Measurements from ENCODE around the gene HLA-C.
"Not testable (repeated sequence)": the region's sequence is repeated elsewhere in the genome, so short reads cannot be mapped to it uniquely, and the experiment has no call there.

The HLA-C gene

GRCh38 chr6:31271641-31272357, at the start of gene HLA-C:
Gene HLA-C (minus strand): TSS chr6:31272092. CDS start chr6:31272071, 21 bp downstream.
- peak; percentile 82 for DNase-seq (ENCODE audit: low read depth, low spot score)

GRCh38 chr6:31321005-31321707, 49.3 kb upstream of the HLA-C start:
- DNase-seq (ENCODE audit: low read depth, low spot score) = no peak

- DNase-seq (ENCODE audit: low read depth, low spot score) = no peak
These were observed 45.1 kb upstream of the HLA-C start for GRCh38 chr6:31317036-31317435.

GRCh38 chr6:31309641-31310040, 37.7 kb upstream of the HLA-C start:
- no peak for DNase-seq (ENCODE audit: low read depth, low spot score)

GRCh38 chr6:31308845-31309175, 36.9 kb upstream of the HLA-C start:
- no peak for DNase-seq (ENCODE audit: low read depth, low spot score)

- DNase-seq (ENCODE audit: low read depth, low spot score) = no peak
These were observed 36.4 kb upstream of the HLA-C start for GRCh38 chr6:31308050-31308844.

- no peak for DNase-seq (ENCODE audit: low read depth, low spot score)
These were observed 35.8 kb upstream of the HLA-C start for GRCh38 chr6:31307669-31308049.

- DNase-seq (ENCODE audit: low read depth, low spot score) = no peak
These were observed 33.9 kb upstream of the HLA-C start for GRCh38 chr6:31305703-31306219.

GRCh38 chr6:31304683-31305082, 32.8 kb upstream of the HLA-C start:
- DNase-seq (ENCODE audit: low read depth, low spot score) = no peak

- DNase-seq (ENCODE audit: low read depth, low spot score) = no peak
These were observed 28.9 kb upstream of the HLA-C start for GRCh38 chr6:31300797-31301196.

- no peak for DNase-seq (ENCODE audit: low read depth, low spot score)
These were observed 28.1 kb upstream of the HLA-C start for GRCh38 chr6:31299947-31300346.

GRCh38 chr6:31299511-31299910, 27.6 kb upstream of the HLA-C start:
- DNase-seq (ENCODE audit: low read depth, low spot score) = no peak

GRCh38 chr6:31294056-31294455, 22.2 kb upstream of the HLA-C start:
- DNase-seq (ENCODE audit: low read depth, low spot score) = no peak

GRCh38 chr6:31293343-31293742, 21.5 kb upstream of the HLA-C start:
- DNase-seq (ENCODE audit: low read depth, low spot score) = no peak

- no peak for DNase-seq (ENCODE audit: low read depth, low spot score)
These were observed 17.9 kb upstream of the HLA-C start for GRCh38 chr6:31289788-31290187.

- no peak for DNase-seq (ENCODE audit: low read depth, low spot score)
These were observed 15.7 kb upstream of the HLA-C start for GRCh38 chr6:31287619-31288018.

- no peak for DNase-seq (ENCODE audit: low read depth, low spot score)
These were observed 14.1 kb upstream of the HLA-C start for GRCh38 chr6:31285982-31286381.

- DNase-seq (ENCODE audit: low read depth, low spot score) = no peak
These were observed 13.6 kb upstream of the HLA-C start for GRCh38 chr6:31285486-31285885.

- not testable (repeated sequence) for DNase-seq (ENCODE audit: low read depth, low spot score)
These were observed 7.8 kb upstream of the HLA-C start for GRCh38 chr6:31279647-31280046.

GRCh38 chr6:31272836-31273626, 1.1 kb upstream of the HLA-C start:
- DNase-seq (ENCODE audit: low read depth, low spot score) = no peak

- DNase-seq (ENCODE audit: low read depth, low spot score) = no peak
These were observed 544 bp upstream of the HLA-C start for GRCh38 chr6:31272436-31272835.
